Measurements from ENCODE around the gene KCNA2.

GRCh38 chr1:110633646-110634030 lies 27.5 kb upstream of the KCNA2 start:
- TF ChIP-seq CTCF (IDR thresholded peaks at IDR 0.05; ENCODE audit: borderline replicate concordance, extremely low read depth, low read length, poor library complexity, severe bottlenecking) (no peak), EZH2 (IDR thresholded peaks at IDR 0.05; ENCODE audit: borderline replicate concordance, low read depth, low read length, severe bottlenecking) (no peak)

Data from DND-41 (cell line).